ENCODE measurements around the gene SMIM20.

DNA sequence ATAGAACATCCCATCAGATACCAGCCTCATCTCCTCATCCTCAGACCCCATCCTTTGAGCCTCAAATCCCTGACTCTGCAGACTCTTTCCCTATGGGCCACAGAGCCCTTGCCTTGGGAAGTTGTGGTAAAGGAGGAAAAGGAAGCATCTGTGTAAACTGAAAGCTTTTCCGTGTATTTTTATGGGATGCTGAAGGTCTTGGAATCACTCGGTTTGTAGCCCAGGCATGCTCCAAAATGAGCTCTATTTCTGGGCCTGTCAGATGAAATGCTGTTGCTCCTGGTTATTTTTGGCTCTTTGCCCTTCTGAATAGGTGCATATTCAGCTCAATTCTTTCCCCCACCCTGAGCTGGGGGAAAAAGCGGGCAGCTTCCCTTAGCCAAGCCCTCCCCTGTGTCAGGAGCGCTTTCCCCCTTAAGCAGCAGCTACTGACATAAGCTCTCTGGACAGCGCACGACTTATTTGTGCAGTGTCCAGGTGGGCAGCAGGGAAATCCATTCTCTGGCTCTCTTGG is 46.2 kb upstream of the SMIM20 start:
- TF ChIP-seq CTCF (IDR thresholded peaks at IDR 0.05 in 4 of 5, conservative IDR thresholded peaks at IDR 0.05 in 1 of 5) (no peak), POLR2A (IDR thresholded peaks at IDR 0.05) (no peak)

All from gastrocnemius medialis (tissue), 4 donors.